Glutamatergic neuron (in vitro differentiated cells): Measurements from ENCODE around the gene TRAF7. TPM values are rescaled to one million over a fixed set of nuclear protein-coding genes. Genes with fewer than 3 reads are reported as not detected.

Experiments
- DNase-seq: peaks from one replicate; pipeline ENCODE4 v3.0.0; 2022
- H3K27ac Mint-ChIP-seq: one replicate; pipeline ENCODE4 v1.8.0; 2020; ENCODE audit warnings: mild to moderate bottlenecking, mixed read lengths, inconsistent platforms; ENCODE audit not compliant: unreplicated experiment
- H3K27me3 Mint-ChIP-seq: one replicate; pipeline ENCODE4 v1.8.0; 2020; ENCODE audit warnings: mild to moderate bottlenecking, moderate library complexity, mixed read lengths, inconsistent platforms; ENCODE audit not compliant: unreplicated experiment
- H3K36me3 Mint-ChIP-seq: one replicate; pipeline ENCODE4 v1.8.0; 2020; ENCODE audit warnings: mild to moderate bottlenecking, mixed read lengths, inconsistent platforms; ENCODE audit not compliant: unreplicated experiment
- H3K4me1 Mint-ChIP-seq: one replicate; pipeline ENCODE4 v1.8.0; 2020; ENCODE audit warnings: mild to moderate bottlenecking, low read depth, mixed read lengths, inconsistent platforms; ENCODE audit not compliant: unreplicated experiment
- H3K4me3 Mint-ChIP-seq: one replicate; pipeline ENCODE4 v1.8.0; 2020; ENCODE audit warnings: mild to moderate bottlenecking, mixed read lengths, inconsistent platforms; ENCODE audit not compliant: unreplicated experiment
- H3K9me3 Mint-ChIP-seq: one replicate; pipeline ENCODE4 v1.8.0; 2020; ENCODE audit warnings: mild to moderate bottlenecking, moderate library complexity, mixed read lengths, inconsistent platforms; ENCODE audit not compliant: unreplicated experiment
- total RNA-seq: library from RNA; stranded (reverse); fragmentation: NEBNext Ultra II Directional; extraction: Animal tissue kit (Norgen Biotek cat#: 25700); gene quantifications from one replicate; pipeline ENCODE4 v1.2.1, GENCODE V29; 2021; ENCODE audit not compliant: unreplicated experiment
- TF ChIP-seq, protein P1 (sequence below): fragments of 200-600 bp; sonication (generic); IDR thresholded peaks from one replicate; pipeline ENCODE4 v1.5.0; 2021; ENCODE audit not compliant: partially characterized antibody, unreplicated experiment

TRAF7 gene
- total RNA-seq, 1 donor from 2014 or later: 74.8 TPM

DNA sequence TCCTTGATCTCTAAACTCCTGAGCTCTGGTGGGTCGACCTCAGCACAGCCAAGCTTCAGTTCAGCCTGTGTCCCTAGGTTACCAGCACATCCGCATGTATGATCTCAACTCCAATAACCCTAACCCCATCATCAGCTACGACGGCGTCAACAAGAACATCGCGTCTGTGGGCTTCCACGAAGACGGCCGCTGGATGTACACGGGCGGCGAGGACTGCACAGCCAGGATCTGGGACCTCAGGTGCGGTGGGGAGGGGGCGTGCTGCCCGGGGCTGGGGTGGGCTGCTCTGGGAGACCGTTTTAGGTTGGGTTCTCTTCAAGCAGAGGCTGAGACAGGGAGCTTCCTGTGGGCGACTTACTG, 50.8 kb downstream of the TRAF7 start:
- Mint-ChIP-seq H3K9me3 (peaks cover 15% of the 10 kb centered on the region), H3K4me1 (peaks cover 8% of the 10 kb centered on the region), H3K27ac (peak overlapping the region; percentile 91), H3K36me3 (no peaks in the 10 kb centered on the region), H3K4me3 (peak overlapping the region; percentile 87), H3K27me3 (peaks cover 11% of the 10 kb centered on the region)
- TF ChIP-seq, protein P1, sequence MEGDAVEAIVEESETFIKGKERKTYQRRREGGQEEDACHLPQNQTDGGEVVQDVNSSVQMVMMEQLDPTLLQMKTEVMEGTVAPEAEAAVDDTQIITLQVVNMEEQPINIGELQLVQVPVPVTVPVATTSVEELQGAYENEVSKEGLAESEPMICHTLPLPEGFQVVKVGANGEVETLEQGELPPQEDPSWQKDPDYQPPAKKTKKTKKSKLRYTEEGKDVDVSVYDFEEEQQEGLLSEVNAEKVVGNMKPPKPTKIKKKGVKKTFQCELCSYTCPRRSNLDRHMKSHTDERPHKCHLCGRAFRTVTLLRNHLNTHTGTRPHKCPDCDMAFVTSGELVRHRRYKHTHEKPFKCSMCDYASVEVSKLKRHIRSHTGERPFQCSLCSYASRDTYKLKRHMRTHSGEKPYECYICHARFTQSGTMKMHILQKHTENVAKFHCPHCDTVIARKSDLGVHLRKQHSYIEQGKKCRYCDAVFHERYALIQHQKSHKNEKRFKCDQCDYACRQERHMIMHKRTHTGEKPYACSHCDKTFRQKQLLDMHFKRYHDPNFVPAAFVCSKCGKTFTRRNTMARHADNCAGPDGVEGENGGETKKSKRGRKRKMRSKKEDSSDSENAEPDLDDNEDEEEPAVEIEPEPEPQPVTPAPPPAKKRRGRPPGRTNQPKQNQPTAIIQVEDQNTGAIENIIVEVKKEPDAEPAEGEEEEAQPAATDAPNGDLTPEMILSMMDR: no peak
- no peak for DNase-seq

DNA sequence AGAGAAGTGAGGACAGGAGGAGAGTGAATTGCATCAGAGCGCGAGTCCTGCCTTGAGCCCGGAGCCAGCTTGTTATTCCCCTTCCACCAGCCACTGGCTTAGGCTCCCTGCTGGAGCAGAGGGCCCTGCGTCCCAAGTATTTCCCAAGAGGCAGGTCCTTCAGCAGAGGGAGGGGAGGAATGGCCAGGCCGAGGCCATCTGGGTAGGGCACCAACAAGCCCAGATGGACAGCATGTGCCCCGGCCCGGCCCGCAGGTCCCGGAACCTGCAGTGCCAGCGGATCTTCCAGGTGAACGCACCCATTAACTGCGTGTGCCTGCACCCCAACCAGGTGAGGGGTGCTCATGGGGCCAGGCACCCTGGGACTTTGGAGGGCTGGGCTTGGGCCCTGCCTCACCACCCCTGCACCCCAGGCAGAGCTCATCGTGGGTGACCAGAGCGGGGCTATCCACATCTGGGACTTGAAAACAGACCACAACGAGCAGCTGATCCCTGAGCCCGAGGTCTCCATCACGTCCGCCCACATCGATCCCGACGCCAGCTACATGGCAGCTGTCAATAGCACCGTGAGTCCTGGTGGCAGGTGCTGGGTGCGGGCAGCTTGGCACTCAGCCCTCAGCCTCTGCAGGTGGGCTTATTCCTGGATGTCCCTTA, 51.3 kb downstream of the TRAF7 start:
- Mint-ChIP-seq H3K36me3 (no peaks in the 10 kb centered on the region), H3K27me3 (peaks cover 10% of the 10 kb centered on the region), H3K9me3 (peaks cover 13% of the 10 kb centered on the region), H3K4me3 (peak overlapping the region; percentile 87), H3K27ac (no peak overlapping the region), H3K4me1 (peaks cover 8% of the 10 kb centered on the region)
- TF ChIP-seq, protein P1: no peak
- DNase-seq: no peak

DNA sequence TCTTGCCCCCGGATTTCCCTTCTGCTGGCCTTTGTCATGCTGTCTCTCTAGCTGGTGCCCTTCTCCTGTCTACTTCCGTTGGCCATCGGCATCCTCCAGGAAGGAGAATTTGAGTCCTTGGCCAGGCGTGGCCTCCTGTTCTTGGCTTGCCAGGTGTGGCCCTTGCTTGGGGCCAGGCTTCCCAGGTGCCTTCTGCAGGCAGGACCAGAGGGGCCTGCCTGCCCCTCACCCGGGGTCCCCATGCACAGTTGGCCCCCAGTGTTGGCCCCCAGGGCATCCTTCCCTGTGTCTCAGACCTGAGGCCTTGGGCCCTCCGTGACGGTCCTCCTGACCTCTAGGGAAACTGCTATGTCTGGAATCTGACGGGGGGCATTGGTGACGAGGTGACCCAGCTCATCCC, 52.3 kb downstream of the TRAF7 start:
- peaks cover 13% of the 10 kb centered on the region for H3K9me3 Mint-ChIP-seq
- TF ChIP-seq, protein P1: no peak
- H3K4me3 Mint-ChIP-seq: peak overlapping the region; percentile 56
- DNase-seq: no peak
- H3K36me3 Mint-ChIP-seq: no peaks in the 10 kb centered on the region
- H3K27ac Mint-ChIP-seq: peak overlapping the region; percentile 59
- H3K27me3 Mint-ChIP-seq: peaks cover 10% of the 10 kb centered on the region
- peaks cover 12% of the 10 kb centered on the region for H3K4me1 Mint-ChIP-seq

DNA sequence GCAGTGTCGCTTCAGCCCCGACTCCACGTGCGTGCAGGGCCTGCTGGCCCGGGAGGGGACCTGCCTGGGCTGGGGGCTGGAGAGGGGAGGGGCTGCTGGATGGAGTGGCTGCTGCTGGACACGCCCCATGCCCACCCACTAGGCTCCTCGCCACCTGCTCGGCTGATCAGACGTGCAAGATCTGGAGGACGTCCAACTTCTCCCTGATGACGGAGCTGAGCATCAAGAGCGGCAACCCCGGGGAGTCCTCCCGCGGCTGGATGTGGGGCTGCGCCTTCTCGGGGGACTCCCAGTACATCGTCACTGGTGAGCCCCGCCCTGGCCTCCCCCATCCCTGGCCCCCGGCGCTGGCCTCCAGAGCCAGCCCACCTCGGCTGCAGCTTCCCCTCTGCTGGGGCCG, 52.7 kb downstream of the TRAF7 start:
- Mint-ChIP-seq H3K36me3 (no peaks in the 10 kb centered on the region), H3K27ac (no peak overlapping the region), H3K27me3 (peaks cover 11% of the 10 kb centered on the region), H3K4me3 (no peak overlapping the region), H3K9me3 (peaks cover 13% of the 10 kb centered on the region), H3K4me1 (peaks cover 14% of the 10 kb centered on the region)
- TF ChIP-seq, protein P1: no peak
- no peak for DNase-seq

DNA sequence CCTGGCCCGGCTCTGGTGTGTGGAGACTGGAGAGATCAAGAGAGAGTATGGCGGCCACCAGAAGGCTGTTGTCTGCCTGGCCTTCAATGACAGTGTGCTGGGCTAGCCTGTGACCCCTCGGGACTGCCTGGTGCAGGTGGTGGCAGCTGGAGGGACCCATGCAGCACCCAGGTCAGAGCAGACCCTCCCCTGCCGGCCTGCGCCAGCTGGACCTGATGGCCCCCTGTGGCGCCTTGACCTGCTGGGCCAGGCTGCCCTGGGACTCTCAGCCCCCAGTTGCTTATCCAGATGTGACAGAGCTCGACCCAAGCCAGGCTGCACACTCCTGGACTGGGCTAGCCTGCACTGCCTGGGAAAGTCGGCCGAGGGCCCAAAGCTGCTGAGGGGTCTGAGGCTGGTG, 53.2 kb downstream of the TRAF7 start:
- Mint-ChIP-seq H3K4me1 (peaks cover 18% of the 10 kb centered on the region), H3K27me3 (peaks cover 13% of the 10 kb centered on the region)

More for the DNA sequence above, 53.2 kb downstream of the TRAF7 start:
- no peaks in the 10 kb centered on the region for H3K36me3 Mint-ChIP-seq
- H3K4me3 Mint-ChIP-seq: no peak overlapping the region
- peaks cover 10% of the 10 kb centered on the region for H3K9me3 Mint-ChIP-seq
- no peak overlapping the region for H3K27ac Mint-ChIP-seq
- TF ChIP-seq, protein P1: no peak
- no peak for DNase-seq
